GM23248 (cell line): ENCODE data around the gene ZNF836. TPM values are rescaled to one million over a fixed set of nuclear protein-coding genes. Genes with fewer than 3 reads are reported as not detected.

ENCODE experiments used
- DNase-seq: peaks from one replicate; pipeline ENCODE4 v3.0.0-alpha.2; 2015
- H2AFZ ChIP-seq: fragments of 200-600 bp; sonication (generic); 2 replicates; pipeline ENCODE4 v1.6.1; 2016; ENCODE audit warnings: antibody characterized with exemption
- H3F3A ChIP-seq: fragments of 200-600 bp; sonication (generic); 2 replicates; pipeline ENCODE4 v1.6.1; 2016; ENCODE audit warnings: mild to moderate bottlenecking, antibody characterized with exemption, mixed run types; ENCODE audit not compliant: insufficient read depth
- H3K27ac ChIP-seq: fragments of 200-600 bp; sonication (generic); 2 replicates; pipeline ENCODE4 v1.5.1; 2016; ENCODE audit warnings: mild to moderate bottlenecking
- H3K27me3 ChIP-seq: fragments of 200-600 bp; sonication (generic); replicated peaks from 2 replicates; pipeline ENCODE4 v1.6.1; 2016; ENCODE audit warnings: mild to moderate bottlenecking; ENCODE audit not compliant: insufficient read depth
- H3K36me3 ChIP-seq: fragments of 200-600 bp; sonication (generic); 2 replicates; pipeline ENCODE4 v1.6.1; 2016; ENCODE audit warnings: low read depth, mild to moderate bottlenecking
- H3K4me1 ChIP-seq: fragments of 200-600 bp; sonication (generic); 2 replicates; pipeline ENCODE4 v1.6.1; 2016; ENCODE audit warnings: mild to moderate bottlenecking; ENCODE audit not compliant: insufficient read depth
- H3K4me2 ChIP-seq: fragments of 200-600 bp; sonication (generic); one replicate; pipeline ENCODE4 v1.6.1; 2016; ENCODE audit warnings: mild to moderate bottlenecking; ENCODE audit not compliant: unreplicated experiment
- H3K4me3 ChIP-seq: fragments of 200-600 bp; sonication (generic); 2 replicates; pipeline ENCODE4 v1.5.1; 2016; ENCODE audit warnings: mild to moderate bottlenecking
- H3K79me2 ChIP-seq: fragments of 200-600 bp; sonication (generic); 2 replicates; pipeline ENCODE4 v1.6.1; 2016; ENCODE audit warnings: mild to moderate bottlenecking; ENCODE audit not compliant: insufficient read depth
- H3K9ac ChIP-seq: fragments of 200-600 bp; sonication (generic); 2 replicates; pipeline ENCODE4 v1.6.1; 2016; ENCODE audit warnings: mild to moderate bottlenecking
- H3K9me2 ChIP-seq: fragments of 200-600 bp; sonication (generic); 2 replicates; pipeline ENCODE4 v1.6.1; 2016; ENCODE audit warnings: mixed run types, mild to moderate bottlenecking, moderate library complexity; ENCODE audit not compliant: insufficient read depth
- H3K9me3 ChIP-seq: fragments of 200-600 bp; sonication (generic); one replicate; pipeline ENCODE4 v1.6.1; 2017; ENCODE audit warnings: low read depth
- H4K20me1 ChIP-seq: fragments of 200-600 bp; sonication (generic); 2 replicates; pipeline ENCODE4 v1.6.0; 2016; ENCODE audit not compliant: insufficient read depth
- EZH2 ChIP-seq: fragments of 200-600 bp; sonication (generic); IDR thresholded peaks from 2 replicates; pipeline ENCODE4 v1.6.1; 2018; ENCODE audit warnings: antibody characterized with exemption, mild to moderate bottlenecking; ENCODE audit not compliant: insufficient read depth, poor library complexity, severe bottlenecking
- EZH2phosphoT487 ChIP-seq: fragments of 200-600 bp; sonication (generic); IDR thresholded peaks from 2 replicates; pipeline ENCODE4 v1.6.1; 2018; ENCODE audit warnings: antibody characterized with exemption, moderate library complexity, mild to moderate bottlenecking, low read depth; ENCODE audit not compliant: insufficient read depth
- WGBS, 2 experiments: methylation state at CpG; one replicate each; pipeline ENCODE4 v1.1.6; 2015 to 2017; ENCODE audit warnings: low lambda C conversion rate in 2 of 2, low coverage in 1 of 2; ENCODE audit errors: missing lambda C conversion rate in 2 of 2; 5-methylcytosine and 5-hydroxymethylcytosine counted together
- in situ Hi-C: fragments of 300-500 bp; cut with MboI; formaldehyde crosslinking; loops from 2 replicates; pipeline ENCODE4 v1.15.0; 2020
- polyA plus RNA-seq: library from polyadenylated mRNA; unstranded; fragments of >200 nt; fragmentation: Nextera tagmentation; extraction: Ambion mirVana; gene quantifications from 2 replicates; pipeline ENCODE4 v1.2.1, GENCODE V29; 2016
- total RNA-seq: library from RNA; depleted of rRNA; stranded (reverse); fragments of >200 nt; shearing (Covaris generic); gene quantifications from 2 replicates; pipeline ENCODE4 v1.2.3, GENCODE V29; 2014

ZNF836 gene
- total and polyA plus RNA-seq, 2 experiments from 2014 or later = 3.3 to 11.7 TPM

DNA sequence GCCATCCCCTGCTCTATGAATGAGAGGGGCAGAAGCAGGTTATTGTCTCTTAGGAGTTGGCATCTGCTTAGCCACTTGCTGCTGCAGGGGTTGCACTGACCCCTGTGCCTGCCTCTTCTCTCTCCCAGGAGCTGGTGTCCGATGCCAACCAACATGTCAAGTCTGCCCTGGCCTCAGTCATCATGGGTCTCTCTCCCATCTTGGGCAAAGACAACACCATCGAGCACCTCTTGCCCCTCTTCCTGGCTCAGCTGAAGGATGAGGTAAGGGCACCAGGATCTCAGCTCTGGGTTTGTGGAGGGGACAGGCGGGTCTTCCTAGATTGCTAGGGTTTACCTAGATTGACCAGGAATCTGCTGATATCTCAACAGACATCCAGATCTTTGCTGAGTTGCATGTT is 45.0 kb upstream of the ZNF836 start:
- in situ Hi-C loops = no loop called here
- Histone ChIP-seq H4K20me1 (no peaks in the 10 kb centered on the region), H3F3A (peaks cover 7% of the 10 kb centered on the region), H3K4me1 (no peaks in the 10 kb centered on the region), H3K36me3 (peaks cover 96% of the 10 kb centered on the region), H3K4me2 (no peak overlapping the region), H3K9ac (no peak overlapping the region), H3K27ac (no peak overlapping the region), H2AFZ (no peak overlapping the region), H3K9me2 (no peaks in the 10 kb centered on the region), H3K79me2 (peaks cover 56% of the 10 kb centered on the region), H3K27me3 (no peaks in the 10 kb centered on the region), H3K9me3 (no peaks in the 10 kb centered on the region), H3K4me3 (no peak overlapping the region)
- 93 to 98% methylated on average over 3 of the region's 3 CpGs for WGBS, 2 experiments
- TF ChIP-seq EZH2phosphoT487 = no peak
- TF ChIP-seq EZH2 = no peak
- DNase-seq = no peak

DNA sequence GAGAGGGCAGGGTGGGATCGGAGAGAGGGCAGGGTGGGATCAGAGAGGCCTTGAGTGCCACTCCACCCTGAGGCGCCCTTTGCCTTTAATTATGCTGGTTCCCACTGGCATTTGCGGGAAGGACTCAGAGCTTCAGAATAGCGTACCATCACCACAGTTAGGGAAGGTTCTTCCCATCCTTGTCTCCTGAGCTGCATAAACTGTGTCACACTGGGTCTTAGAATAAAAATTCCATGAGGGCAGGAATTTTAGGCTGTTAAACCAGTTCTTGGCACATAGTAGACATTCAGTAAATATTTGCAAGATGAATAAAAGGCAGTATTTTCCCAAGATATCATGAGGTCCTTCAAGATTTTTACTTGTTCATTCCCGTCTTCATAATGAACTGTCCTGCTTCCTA is 42.8 kb upstream of the ZNF836 start:
- Histone ChIP-seq H3K4me1 (no peaks in the 10 kb centered on the region), H3K4me2 (no peak overlapping the region), H4K20me1 (no peaks in the 10 kb centered on the region), H3K9me2 (no peaks in the 10 kb centered on the region), H2AFZ (no peak overlapping the region), H3K79me2 (peaks cover 67% of the 10 kb centered on the region), H3K36me3 (peaks cover 89% of the 10 kb centered on the region), H3K9me3 (no peaks in the 10 kb centered on the region), H3K27ac (no peak overlapping the region), H3K4me3 (no peak overlapping the region), H3K9ac (no peak overlapping the region), H3F3A (no peaks in the 10 kb centered on the region; the same call in 1 of the 2 replicates), H3K27me3 (no peaks in the 10 kb centered on the region)
- no peak for TF ChIP-seq EZH2phosphoT487
- TF ChIP-seq EZH2 = no peak
- 93 to 94% methylated on average over 5 of the region's 5 CpGs for WGBS, 2 experiments
- in situ Hi-C loops = no loop called here
- no peak for DNase-seq

DNA sequence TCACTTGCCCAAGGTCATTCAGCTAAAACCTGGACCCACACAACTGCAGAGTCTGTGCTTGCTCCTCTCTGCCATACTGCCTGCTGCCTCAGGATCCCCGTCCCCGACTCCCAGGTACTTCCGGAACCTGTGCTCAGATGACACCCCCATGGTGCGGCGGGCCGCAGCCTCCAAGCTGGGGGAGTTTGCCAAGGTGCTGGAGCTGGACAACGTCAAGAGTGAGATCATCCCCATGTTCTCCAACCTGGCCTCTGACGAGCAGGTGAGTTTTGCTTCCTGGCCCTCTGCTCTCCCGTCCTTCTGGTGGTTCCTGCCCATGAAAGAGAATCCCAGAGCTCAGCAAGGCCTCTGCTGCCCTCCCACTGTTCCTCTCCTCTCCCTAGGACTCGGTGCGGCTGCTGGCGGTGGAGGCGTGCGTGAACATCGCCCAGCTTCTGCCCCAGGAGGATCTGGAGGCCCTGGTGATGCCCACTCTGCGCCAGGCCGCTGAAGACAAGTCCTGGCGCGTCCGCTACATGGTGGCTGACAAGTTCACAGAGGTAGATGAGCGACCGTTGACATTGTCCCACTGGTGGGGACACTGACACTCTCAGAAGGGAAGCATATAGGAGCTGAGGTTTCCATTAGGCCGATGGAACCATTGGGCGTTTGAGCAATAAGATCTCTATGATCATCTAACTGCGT is 41.3 kb upstream of the ZNF836 start:
- H2AFZ ChIP-seq = no peak overlapping the region
- no peaks in the 10 kb centered on the region for H3K9me3 ChIP-seq
- no peaks in the 10 kb centered on the region; the same call in 1 of the 2 replicates for H3F3A ChIP-seq
- H3K36me3 ChIP-seq = peaks cover 77% of the 10 kb centered on the region
- no peak for DNase-seq
- no peak overlapping the region for H3K4me2 ChIP-seq
- no peak overlapping the region for H3K4me3 ChIP-seq
- no peak overlapping the region for H3K9ac ChIP-seq
- H4K20me1 ChIP-seq = no peaks in the 10 kb centered on the region
- in situ Hi-C loops = no loop called here
- no peaks in the 10 kb centered on the region for H3K4me1 ChIP-seq
- TF ChIP-seq EZH2 (no peak), EZH2phosphoT487 (no peak)
- H3K9me2 ChIP-seq = no peaks in the 10 kb centered on the region
- H3K27me3 ChIP-seq = no peaks in the 10 kb centered on the region
- 94 to 96% methylated on average over 25 of the region's 25 CpGs for WGBS, 2 experiments
- peaks cover 70% of the 10 kb centered on the region for H3K79me2 ChIP-seq
- H3K27ac ChIP-seq = no peak overlapping the region

DNA sequence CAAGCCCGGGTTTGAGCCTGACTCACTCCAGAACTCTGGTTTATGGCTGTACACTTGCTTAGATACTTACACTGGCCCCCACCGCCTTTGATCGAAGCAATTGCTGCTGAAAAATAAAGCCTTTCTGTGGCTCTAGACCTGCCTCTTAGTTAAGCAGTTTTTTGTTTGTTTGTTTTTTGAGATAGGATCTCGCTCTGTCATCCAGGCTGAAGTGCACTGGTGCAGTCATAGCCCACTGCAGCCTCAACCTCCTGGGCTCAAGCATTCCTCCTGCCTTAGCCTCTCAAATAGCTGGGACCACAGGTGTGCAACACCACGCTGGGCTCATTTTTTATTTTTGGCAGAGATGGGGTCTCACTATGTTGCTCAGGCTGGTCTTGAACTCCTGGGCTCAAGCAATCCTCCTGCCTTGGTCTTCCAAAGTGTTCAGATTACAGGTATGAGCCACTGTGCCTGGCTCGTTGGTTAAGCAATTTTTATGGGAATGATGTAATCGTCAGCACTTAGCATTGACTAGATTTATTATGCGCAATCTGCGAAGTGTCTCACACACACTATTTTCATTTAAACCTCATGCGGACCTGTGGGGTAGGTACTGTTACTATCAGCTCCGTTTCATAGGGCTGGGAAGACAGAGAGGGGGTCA is 40.6 kb upstream of the ZNF836 start:
- no peak overlapping the region for H3K27ac ChIP-seq
- peaks cover 77% of the 10 kb centered on the region for H3K36me3 ChIP-seq

More for the DNA sequence above, 40.6 kb upstream of the ZNF836 start:
- Histone ChIP-seq H3K4me1 (no peaks in the 10 kb centered on the region), H3K4me2 (no peak overlapping the region), H3K9me2 (no peaks in the 10 kb centered on the region), H3K79me2 (peaks cover 72% of the 10 kb centered on the region), H2AFZ (no peak overlapping the region), H3K9me3 (no peaks in the 10 kb centered on the region), H3K27me3 (no peaks in the 10 kb centered on the region), H3K4me3 (no peak overlapping the region), H4K20me1 (no peaks in the 10 kb centered on the region), H3F3A (no peaks in the 10 kb centered on the region; the same call in 1 of the 2 replicates), H3K9ac (no peak overlapping the region)
- in situ Hi-C loops = no loop called here
- no peak for TF ChIP-seq EZH2
- DNase-seq = no peak
- whole genome bisulfite sequencing, 2 experiments = 88 to 89% methylated on average over 11 of the region's 11 CpGs
